Measurements from ENCODE around the gene JUNB. TPM values are rescaled to one million over a fixed set of nuclear protein-coding genes. Genes with fewer than 3 reads are reported as not detected.

The JUNB gene
- total and polyA plus RNA-seq, 2 of the 13 experiments (the other 11 are each of a cell fraction or from before 2014, with no cell fraction given): 7.7 to 8.2 TPM

DNA sequence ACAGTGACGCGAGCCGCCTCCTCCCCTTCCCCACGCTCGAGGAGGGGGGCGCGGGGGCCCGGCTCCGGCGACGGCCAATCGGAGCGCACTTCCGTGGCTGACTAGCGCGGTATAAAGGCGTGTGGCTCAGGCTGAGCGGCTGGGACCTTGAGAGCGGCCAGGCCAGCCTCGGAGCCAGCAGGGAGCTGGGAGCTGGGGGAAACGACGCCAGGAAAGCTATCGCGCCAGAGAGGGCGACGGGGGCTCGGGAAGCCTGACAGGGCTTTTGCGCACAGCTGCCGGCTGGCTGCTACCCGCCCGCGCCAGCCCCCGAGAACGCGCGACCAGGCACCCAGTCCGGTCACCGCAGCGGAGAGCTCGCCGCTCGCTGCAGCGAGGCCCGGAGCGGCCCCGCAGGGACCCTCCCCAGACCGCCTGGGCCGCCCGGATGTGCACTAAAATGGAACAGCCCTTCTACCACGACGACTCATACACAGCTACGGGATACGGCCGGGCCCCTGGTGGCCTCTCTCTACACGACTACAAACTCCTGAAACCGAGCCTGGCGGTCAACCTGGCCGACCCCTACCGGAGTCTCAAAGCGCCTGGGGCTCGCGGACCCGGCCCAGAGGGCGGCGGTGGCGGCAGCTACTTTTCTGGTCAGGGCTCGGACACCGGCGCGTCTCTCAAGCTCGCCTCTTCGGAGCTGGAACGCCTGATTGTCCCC lies at the start of gene JUNB (continued):
- TF ChIP-seq, protein P1, sequence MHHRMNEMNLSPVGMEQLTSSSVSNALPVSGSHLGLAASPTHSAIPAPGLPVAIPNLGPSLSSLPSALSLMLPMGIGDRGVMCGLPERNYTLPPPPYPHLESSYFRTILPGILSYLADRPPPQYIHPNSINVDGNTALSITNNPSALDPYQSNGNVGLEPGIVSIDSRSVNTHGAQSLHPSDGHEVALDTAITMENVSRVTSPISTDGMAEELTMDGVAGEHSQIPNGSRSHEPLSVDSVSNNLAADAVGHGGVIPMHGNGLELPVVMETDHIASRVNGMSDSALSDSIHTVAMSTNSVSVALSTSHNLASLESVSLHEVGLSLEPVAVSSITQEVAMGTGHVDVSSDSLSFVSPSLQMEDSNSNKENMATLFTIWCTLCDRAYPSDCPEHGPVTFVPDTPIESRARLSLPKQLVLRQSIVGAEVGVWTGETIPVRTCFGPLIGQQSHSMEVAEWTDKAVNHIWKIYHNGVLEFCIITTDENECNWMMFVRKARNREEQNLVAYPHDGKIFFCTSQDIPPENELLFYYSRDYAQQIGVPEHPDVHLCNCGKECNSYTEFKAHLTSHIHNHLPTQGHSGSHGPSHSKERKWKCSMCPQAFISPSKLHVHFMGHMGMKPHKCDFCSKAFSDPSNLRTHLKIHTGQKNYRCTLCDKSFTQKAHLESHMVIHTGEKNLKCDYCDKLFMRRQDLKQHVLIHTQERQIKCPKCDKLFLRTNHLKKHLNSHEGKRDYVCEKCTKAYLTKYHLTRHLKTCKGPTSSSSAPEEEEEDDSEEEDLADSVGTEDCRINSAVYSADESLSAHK (CRISPR knock-in tag; IDR thresholded peaks at IDR 0.05; ENCODE audit: borderline replicate concordance): 0 out of 2 replicates have a peak, but pooled peaks have one; percentile 54
- TF ChIP-seq MLLT10 (CRISPR knock-in tag; IDR thresholded peaks at IDR 0.05) (no peak), THRA (CRISPR knock-in tag; IDR thresholded peaks at IDR 0.05; ENCODE audit: borderline replicate concordance) (peak; percentile 83), ZNF207 (IDR thresholded peaks at IDR 0.05; ENCODE audit: borderline replicate concordance) (no peak), SMARCE1 (IDR thresholded peaks at IDR 0.05; ENCODE audit: borderline replicate concordance) (no peak), ZNF547 (CRISPR knock-in tag; IDR thresholded peaks at IDR 0.05) (0 out of 2 replicates have a peak, but pooled peaks have one; percentile 66), SKI (IDR thresholded peaks at IDR 0.05; ENCODE audit: partially characterized antibody) (peak; percentile 64), HOXD1 (CRISPR knock-in tag; IDR thresholded peaks at IDR 0.05) (peak; percentile 74; the same call in 1 of the 2 replicates), NRL (CRISPR knock-in tag; IDR thresholded peaks at IDR 0.05; ENCODE audit: borderline replicate concordance) (no peak), KLF16 (CRISPR knock-in tag; IDR thresholded peaks at IDR 0.05) (peak in 1 of 2 experiments; percentile 97; a peak in 1 of 4 replicates)
- TF ChIP-seq, protein P2, sequence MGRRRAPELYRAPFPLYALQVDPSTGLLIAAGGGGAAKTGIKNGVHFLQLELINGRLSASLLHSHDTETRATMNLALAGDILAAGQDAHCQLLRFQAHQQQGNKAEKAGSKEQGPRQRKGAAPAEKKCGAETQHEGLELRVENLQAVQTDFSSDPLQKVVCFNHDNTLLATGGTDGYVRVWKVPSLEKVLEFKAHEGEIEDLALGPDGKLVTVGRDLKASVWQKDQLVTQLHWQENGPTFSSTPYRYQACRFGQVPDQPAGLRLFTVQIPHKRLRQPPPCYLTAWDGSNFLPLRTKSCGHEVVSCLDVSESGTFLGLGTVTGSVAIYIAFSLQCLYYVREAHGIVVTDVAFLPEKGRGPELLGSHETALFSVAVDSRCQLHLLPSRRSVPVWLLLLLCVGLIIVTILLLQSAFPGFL (CRISPR knock-in tag; IDR thresholded peaks at IDR 0.05): no peak
- TF ChIP-seq, protein P3, sequence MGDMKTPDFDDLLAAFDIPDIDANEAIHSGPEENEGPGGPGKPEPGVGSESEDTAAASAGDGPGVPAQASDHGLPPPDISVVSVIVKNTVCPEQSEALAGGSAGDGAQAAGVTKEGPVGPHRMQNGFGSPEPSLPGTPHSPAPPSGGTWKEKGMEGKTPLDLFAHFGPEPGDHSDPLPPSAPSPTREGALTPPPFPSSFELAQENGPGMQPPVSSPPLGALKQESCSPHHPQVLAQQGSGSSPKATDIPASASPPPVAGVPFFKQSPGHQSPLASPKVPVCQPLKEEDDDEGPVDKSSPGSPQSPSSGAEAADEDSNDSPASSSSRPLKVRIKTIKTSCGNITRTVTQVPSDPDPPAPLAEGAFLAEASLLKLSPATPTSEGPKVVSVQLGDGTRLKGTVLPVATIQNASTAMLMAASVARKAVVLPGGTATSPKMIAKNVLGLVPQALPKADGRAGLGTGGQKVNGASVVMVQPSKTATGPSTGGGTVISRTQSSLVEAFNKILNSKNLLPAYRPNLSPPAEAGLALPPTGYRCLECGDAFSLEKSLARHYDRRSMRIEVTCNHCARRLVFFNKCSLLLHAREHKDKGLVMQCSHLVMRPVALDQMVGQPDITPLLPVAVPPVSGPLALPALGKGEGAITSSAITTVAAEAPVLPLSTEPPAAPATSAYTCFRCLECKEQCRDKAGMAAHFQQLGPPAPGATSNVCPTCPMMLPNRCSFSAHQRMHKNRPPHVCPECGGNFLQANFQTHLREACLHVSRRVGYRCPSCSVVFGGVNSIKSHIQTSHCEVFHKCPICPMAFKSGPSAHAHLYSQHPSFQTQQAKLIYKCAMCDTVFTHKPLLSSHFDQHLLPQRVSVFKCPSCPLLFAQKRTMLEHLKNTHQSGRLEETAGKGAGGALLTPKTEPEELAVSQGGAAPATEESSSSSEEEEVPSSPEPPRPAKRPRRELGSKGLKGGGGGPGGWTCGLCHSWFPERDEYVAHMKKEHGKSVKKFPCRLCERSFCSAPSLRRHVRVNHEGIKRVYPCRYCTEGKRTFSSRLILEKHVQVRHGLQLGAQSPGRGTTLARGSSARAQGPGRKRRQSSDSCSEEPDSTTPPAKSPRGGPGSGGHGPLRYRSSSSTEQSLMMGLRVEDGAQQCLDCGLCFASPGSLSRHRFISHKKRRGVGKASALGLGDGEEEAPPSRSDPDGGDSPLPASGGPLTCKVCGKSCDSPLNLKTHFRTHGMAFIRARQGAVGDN (CRISPR knock-in tag; IDR thresholded peaks at IDR 0.05): peak; percentile 81
- TF ChIP-seq, protein P4, sequence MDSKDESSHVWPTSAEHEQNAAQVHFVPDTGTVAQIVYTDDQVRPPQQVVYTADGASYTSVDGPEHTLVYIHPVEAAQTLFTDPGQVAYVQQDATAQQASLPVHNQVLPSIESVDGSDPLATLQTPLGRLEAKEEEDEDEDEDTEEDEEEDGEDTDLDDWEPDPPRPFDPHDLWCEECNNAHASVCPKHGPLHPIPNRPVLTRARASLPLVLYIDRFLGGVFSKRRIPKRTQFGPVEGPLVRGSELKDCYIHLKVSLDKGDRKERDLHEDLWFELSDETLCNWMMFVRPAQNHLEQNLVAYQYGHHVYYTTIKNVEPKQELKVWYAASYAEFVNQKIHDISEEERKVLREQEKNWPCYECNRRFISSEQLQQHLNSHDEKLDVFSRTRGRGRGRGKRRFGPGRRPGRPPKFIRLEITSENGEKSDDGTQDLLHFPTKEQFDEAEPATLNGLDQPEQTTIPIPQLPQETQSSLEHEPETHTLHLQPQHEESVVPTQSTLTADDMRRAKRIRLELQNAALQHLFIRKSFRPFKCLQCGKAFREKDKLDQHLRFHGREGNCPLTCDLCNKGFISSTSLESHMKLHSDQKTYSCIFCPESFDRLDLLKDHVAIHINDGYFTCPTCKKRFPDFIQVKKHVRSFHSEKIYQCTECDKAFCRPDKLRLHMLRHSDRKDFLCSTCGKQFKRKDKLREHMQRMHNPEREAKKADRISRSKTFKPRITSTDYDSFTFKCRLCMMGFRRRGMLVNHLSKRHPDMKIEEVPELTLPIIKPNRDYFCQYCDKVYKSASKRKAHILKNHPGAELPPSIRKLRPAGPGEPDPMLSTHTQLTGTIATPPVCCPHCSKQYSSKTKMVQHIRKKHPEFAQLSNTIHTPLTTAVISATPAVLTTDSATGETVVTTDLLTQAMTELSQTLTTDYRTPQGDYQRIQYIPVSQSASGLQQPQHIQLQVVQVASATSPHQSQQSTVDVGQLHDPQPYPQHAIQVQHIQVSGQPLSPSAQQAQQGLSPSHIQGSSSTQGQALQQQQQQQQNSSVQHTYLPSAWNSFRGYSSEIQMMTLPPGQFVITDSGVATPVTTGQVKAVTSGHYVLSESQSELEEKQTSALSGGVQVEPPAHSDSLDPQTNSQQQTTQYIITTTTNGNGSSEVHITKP (CRISPR knock-in tag; IDR thresholded peaks at IDR 0.05; ENCODE audit: low read depth): peak; percentile 96

Measured in HepG2 (cell line).